Astrocyte (in vitro differentiated cells and primary cell): Measurements from ENCODE around the gene CDX2. TPM values are rescaled to one million over a fixed set of nuclear protein-coding genes. Genes with fewer than 3 reads are reported as not detected.

Experiments used
- DNase-seq: peaks from one replicate; pipeline ENCODE4 v3.0.0-alpha.2; 2010; ENCODE audit warnings: low read depth
- FAIRE-seq: peaks from 2 replicates; lab custom pipeline; 2011; peaks lifted over from hg19 to GRCh38; lab: Jason Lieb, UNC
- H2AFZ ChIP-seq: 2 replicates; pipeline ENCODE4 v1.6.0; 2012; ENCODE audit warnings: low read depth, low read length, inconsistent platforms
- H3K27ac ChIP-seq: 2 replicates; pipeline ENCODE4 v1.5.1; 2011; ENCODE audit warnings: low read depth, low read length, inconsistent platforms
- H3K27me3 ChIP-seq: 2 replicates; pipeline ENCODE4 v1.6.0; 2011; ENCODE audit warnings: low read length, inconsistent platforms; ENCODE audit not compliant: insufficient read depth
- H3K36me3 ChIP-seq: 2 replicates; pipeline ENCODE4 v1.5.1; 2011; ENCODE audit warnings: low read length, inconsistent platforms; ENCODE audit not compliant: insufficient read depth
- H3K4me1 ChIP-seq: 2 replicates; pipeline ENCODE4 v1.5.1; 2011; ENCODE audit warnings: low read length, inconsistent platforms; ENCODE audit not compliant: insufficient read depth
- H3K4me2 ChIP-seq: 2 replicates; pipeline ENCODE4 v1.6.0; 2012; ENCODE audit warnings: low read length, inconsistent platforms
- H3K4me3 ChIP-seq: 2 replicates; pipeline ENCODE4 v1.5.1; 2011; ENCODE audit warnings: low read depth, mild to moderate bottlenecking, low read length, inconsistent platforms; ENCODE audit not compliant: insufficient read depth
- H3K79me2 ChIP-seq: 2 replicates; pipeline ENCODE4 v1.6.0; 2012; ENCODE audit warnings: mild to moderate bottlenecking, low read length, inconsistent platforms; ENCODE audit not compliant: insufficient read depth
- H3K9ac ChIP-seq: 2 replicates; pipeline ENCODE4 v1.6.0; 2012; ENCODE audit warnings: mild to moderate bottlenecking, low read length, inconsistent platforms
- H3K9me3 ChIP-seq: 2 replicates; pipeline ENCODE4 v1.5.1; 2012; ENCODE audit warnings: low read depth, mild to moderate bottlenecking, low read length, inconsistent platforms; ENCODE audit not compliant: insufficient read depth
- H4K20me1 ChIP-seq: 2 replicates; pipeline ENCODE4 v1.6.0; 2012; ENCODE audit warnings: low read length, inconsistent platforms; ENCODE audit not compliant: insufficient read depth
- H3K27ac Mint-ChIP-seq: one replicate; pipeline ENCODE4 v1.8.0; 2021; ENCODE audit warnings: mild to moderate bottlenecking, mixed read lengths; ENCODE audit not compliant: unreplicated experiment
- H3K27me3 Mint-ChIP-seq: one replicate; pipeline ENCODE4 v1.8.0; 2021; ENCODE audit warnings: low read depth, mixed read lengths; ENCODE audit not compliant: unreplicated experiment
- H3K36me3 Mint-ChIP-seq: one replicate; pipeline ENCODE4 v1.8.0; 2021; ENCODE audit warnings: low read depth, mixed read lengths; ENCODE audit not compliant: unreplicated experiment
- H3K4me1 Mint-ChIP-seq: one replicate; pipeline ENCODE4 v1.8.0; 2021; ENCODE audit warnings: low read depth, mixed read lengths; ENCODE audit not compliant: unreplicated experiment
- H3K4me3 Mint-ChIP-seq: one replicate; pipeline ENCODE4 v1.8.0; 2021; ENCODE audit warnings: mild to moderate bottlenecking, moderate library complexity, mixed read lengths; ENCODE audit not compliant: unreplicated experiment
- H3K9me3 Mint-ChIP-seq: one replicate; pipeline ENCODE4 v1.8.0; 2021; ENCODE audit warnings: mild to moderate bottlenecking, mixed read lengths; ENCODE audit not compliant: unreplicated experiment
- EZH2 ChIP-seq: IDR thresholded peaks from 2 replicates; pipeline ENCODE4 v1.6.1; 2012; ENCODE audit warnings: mild to moderate bottlenecking, low read length, inconsistent platforms; ENCODE audit not compliant: insufficient read depth
- total RNA-seq: library from RNA; stranded (reverse); gene quantifications from 2 replicates; pipeline ENCODE4 v1.2.1, GENCODE V29; 2021
- TF ChIP-seq, protein P1 (sequence below): IDR thresholded peaks from 2 replicates; pipeline ENCODE4 v1.5.1; 2011; ENCODE audit warnings: low read depth, mild to moderate bottlenecking, inconsistent platforms, low read length, moderate library complexity; ENCODE audit not compliant: insufficient read depth

The CDX2 gene
- total RNA-seq, 1 donor from 2014 or later, result not detected

GRCh38 chr13:27928805-27929753 lies 40.0 kb downstream of the CDX2 start:
- H3K36me3 Mint-ChIP-seq, result no peaks in the 10 kb centered on the region
- peaks cover 39% of the 10 kb centered on the region for H3K9me3 Mint-ChIP-seq
- peaks cover 87% of the 10 kb centered on the region for H3K27me3 Mint-ChIP-seq
- Histone ChIP-seq H3K36me3 (no peaks in the 10 kb centered on the region), H3K4me1 (no peaks in the 10 kb centered on the region), H3K79me2 (no peaks in the 10 kb centered on the region), H3K27ac (no peak overlapping the region), H3K4me2 (no peak overlapping the region), H4K20me1 (no peaks in the 10 kb centered on the region), H3K27me3 (peaks cover 67% of the 10 kb centered on the region), H3K9ac (no peak overlapping the region), H3K9me3 (no peaks in the 10 kb centered on the region), H2AFZ (no peak overlapping the region), H3K4me3 (no peak overlapping the region)
- H3K4me3 Mint-ChIP-seq, result no peak overlapping the region
- no peak overlapping the region for H3K27ac Mint-ChIP-seq
- no peak for FAIRE-seq
- TF ChIP-seq, protein P1, sequence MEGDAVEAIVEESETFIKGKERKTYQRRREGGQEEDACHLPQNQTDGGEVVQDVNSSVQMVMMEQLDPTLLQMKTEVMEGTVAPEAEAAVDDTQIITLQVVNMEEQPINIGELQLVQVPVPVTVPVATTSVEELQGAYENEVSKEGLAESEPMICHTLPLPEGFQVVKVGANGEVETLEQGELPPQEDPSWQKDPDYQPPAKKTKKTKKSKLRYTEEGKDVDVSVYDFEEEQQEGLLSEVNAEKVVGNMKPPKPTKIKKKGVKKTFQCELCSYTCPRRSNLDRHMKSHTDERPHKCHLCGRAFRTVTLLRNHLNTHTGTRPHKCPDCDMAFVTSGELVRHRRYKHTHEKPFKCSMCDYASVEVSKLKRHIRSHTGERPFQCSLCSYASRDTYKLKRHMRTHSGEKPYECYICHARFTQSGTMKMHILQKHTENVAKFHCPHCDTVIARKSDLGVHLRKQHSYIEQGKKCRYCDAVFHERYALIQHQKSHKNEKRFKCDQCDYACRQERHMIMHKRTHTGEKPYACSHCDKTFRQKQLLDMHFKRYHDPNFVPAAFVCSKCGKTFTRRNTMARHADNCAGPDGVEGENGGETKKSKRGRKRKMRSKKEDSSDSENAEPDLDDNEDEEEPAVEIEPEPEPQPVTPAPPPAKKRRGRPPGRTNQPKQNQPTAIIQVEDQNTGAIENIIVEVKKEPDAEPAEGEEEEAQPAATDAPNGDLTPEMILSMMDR, result no peak
- TF ChIP-seq EZH2, result no peak
- DNase-seq, result no peak
- no peaks in the 10 kb centered on the region for H3K4me1 Mint-ChIP-seq

GRCh38 chr13:27928353-27928804 lies 40.7 kb downstream of the CDX2 start:
- H3K27me3 Mint-ChIP-seq, result peaks cover 89% of the 10 kb centered on the region
- no peak for DNase-seq

More at GRCh38 chr13:27928353-27928804, 40.7 kb downstream of the CDX2 start:
- Histone ChIP-seq H3K27ac (no peak overlapping the region), H2AFZ (no peak overlapping the region), H3K79me2 (no peaks in the 10 kb centered on the region), H3K4me1 (no peaks in the 10 kb centered on the region), H3K9me3 (no peaks in the 10 kb centered on the region), H3K27me3 (peaks cover 74% of the 10 kb centered on the region), H3K4me2 (no peak overlapping the region), H4K20me1 (no peaks in the 10 kb centered on the region), H3K9ac (no peak overlapping the region), H3K4me3 (no peak overlapping the region), H3K36me3 (no peaks in the 10 kb centered on the region)
- TF ChIP-seq, protein P1, result no peak
- no peak for TF ChIP-seq EZH2
- no peaks in the 10 kb centered on the region for H3K4me1 Mint-ChIP-seq
- H3K4me3 Mint-ChIP-seq, result no peak overlapping the region
- H3K27ac Mint-ChIP-seq, result no peak overlapping the region
- FAIRE-seq, result no peak
- no peaks in the 10 kb centered on the region for H3K36me3 Mint-ChIP-seq
- peaks cover 44% of the 10 kb centered on the region for H3K9me3 Mint-ChIP-seq
